Lung microvascular endothelial cell (primary cell): ENCODE data around the gene HSPB7. TPM values are rescaled to one million over a fixed set of nuclear protein-coding genes. Genes with fewer than 3 reads are reported as not detected.
"Not testable (repeated sequence)": the region's sequence is repeated elsewhere in the genome, so short reads cannot be mapped to it uniquely, and the experiment has no call there.

ENCODE experiments used
- DNase-seq, 2 donors: peaks; one replicate each; pipeline versions ENCODE4 v3.0.0 to v3.0.0-alpha.2; 2010; ENCODE audit warnings: low read depth in 2 of 2
- total RNA-seq: library from RNA; depleted of rRNA; stranded (reverse); fragments of >200 nt; gene quantifications from 2 replicates; pipeline ENCODE4 v1.2.1, GENCODE V29; 2014

HSPB7 gene
- total RNA-seq, 1 donor from 2014 or later: not detected

- no peak for DNase-seq
Observed at GRCh38 chr1:16007671-16008341, 10.0 kb downstream of the HSPB7 start.

- no peak for DNase-seq
Observed at GRCh38 chr1:16006552-16007485, 11.0 kb downstream of the HSPB7 start.

GRCh38 chr1:16006010-16006409 is 11.8 kb downstream of the HSPB7 start:
- no peak for DNase-seq

DNA sequence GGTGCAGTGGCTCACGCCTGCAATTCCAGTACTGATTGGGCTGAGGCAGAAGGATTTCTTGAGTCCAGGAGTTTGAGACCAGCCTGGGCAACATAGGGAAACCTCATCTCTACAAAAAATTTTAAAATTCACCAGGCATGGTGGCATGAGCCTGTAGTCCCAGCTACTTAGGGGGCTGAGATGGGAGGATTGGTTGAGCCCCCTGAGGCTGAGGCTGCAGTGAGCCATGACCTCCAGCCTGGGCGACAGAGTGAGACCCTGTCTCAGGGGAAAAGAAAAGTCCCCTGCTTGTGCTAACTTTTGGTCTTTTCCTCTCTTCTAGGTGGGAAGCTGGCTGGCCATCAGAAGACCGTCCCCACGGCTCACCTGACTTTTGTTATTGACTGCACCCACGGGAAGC is 12.2 kb downstream of the HSPB7 start:
- no peak for DNase-seq

- not testable (repeated sequence) for DNase-seq
Observed at GRCh38 chr1:16001274-16001673, 16.6 kb downstream of the HSPB7 start.

GRCh38 chr1:15998929-15999328 is 18.9 kb downstream of the HSPB7 start:
- DNase-seq: no peak

DNA sequence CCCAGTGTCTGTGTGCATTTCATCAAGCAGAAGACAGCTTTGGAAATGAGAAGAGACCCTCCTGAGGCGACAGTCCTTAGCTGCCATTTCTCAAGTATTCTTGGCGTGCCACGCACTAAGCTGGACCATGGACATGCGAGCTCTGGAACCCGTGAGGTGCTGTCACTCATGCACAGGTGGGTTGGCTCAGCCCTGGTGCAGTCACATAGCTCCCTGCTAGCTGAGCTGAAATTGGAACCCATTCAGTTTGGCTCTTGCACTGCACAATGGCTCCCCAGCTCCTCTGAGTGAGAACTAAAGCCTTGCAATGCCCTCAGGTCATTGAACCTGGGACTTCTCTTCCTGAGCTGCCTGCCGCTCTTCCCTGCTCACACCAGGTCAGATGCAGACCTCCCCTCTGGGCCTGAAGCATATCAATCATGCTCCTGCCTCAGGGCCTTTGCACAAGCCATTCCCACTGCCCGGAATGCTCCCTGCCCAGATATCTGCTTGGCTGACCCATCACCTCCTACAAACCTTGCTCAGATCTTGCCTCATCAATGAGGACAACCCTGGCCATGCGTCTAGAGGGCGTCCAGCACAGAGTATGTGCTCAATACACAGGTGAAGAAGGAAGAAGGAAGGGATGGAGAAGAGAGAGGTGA is 20.1 kb downstream of the HSPB7 start:
- no peak for DNase-seq

GRCh38 chr1:15997076-15997585 is 20.7 kb downstream of the HSPB7 start:
- no peak for DNase-seq

GRCh38 chr1:15994590-15995351 is 23.1 kb downstream of the HSPB7 start:
- DNase-seq: peak; percentile 77 to 88

DNA sequence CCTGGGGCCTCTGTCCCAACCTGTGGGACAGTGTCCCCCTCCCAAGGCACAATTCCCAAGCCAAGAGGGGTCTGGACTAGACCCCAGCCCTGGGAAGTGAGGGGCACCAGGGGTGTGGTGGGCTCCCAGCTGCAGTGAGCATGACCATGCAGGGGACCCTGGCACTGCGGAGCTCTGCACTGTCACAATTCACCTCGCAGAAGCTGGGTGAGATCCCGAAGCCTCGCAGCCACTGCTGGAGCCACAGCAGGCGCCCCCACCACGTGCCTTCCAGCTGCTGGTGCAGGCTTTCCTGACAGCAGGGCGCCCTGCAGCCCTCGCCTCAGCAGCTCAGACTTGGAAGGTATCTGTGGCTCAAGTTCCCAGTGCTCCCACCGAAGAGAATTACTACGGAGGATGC is 23.8 kb downstream of the HSPB7 start:
- DNase-seq: no peak

DNA sequence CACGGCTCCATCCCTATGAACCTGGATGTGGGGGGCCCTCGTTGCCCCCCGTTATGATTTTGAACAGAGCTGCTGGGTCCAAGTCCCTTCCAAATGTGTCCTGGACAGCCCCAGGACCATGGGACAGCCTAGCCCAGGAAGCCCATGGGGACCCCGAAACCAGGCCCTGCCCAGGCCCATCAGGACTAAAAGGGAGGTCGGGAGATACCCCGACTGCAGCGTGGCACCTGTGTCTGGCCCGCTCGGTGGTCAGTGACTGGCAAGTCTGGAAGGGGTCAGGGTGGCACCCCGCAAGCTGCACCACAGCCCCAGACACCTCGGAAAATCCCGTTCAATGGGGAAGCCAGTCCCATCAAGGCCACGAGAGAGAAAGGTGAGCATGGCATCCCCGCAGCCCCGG is 24.2 kb downstream of the HSPB7 start:
- DNase-seq: no peak

- DNase-seq: no peak
Observed at GRCh38 chr1:15992582-15993500, 25.0 kb downstream of the HSPB7 start.

- no peak for DNase-seq
Observed at GRCh38 chr1:15992187-15992553, 25.7 kb downstream of the HSPB7 start.

DNA sequence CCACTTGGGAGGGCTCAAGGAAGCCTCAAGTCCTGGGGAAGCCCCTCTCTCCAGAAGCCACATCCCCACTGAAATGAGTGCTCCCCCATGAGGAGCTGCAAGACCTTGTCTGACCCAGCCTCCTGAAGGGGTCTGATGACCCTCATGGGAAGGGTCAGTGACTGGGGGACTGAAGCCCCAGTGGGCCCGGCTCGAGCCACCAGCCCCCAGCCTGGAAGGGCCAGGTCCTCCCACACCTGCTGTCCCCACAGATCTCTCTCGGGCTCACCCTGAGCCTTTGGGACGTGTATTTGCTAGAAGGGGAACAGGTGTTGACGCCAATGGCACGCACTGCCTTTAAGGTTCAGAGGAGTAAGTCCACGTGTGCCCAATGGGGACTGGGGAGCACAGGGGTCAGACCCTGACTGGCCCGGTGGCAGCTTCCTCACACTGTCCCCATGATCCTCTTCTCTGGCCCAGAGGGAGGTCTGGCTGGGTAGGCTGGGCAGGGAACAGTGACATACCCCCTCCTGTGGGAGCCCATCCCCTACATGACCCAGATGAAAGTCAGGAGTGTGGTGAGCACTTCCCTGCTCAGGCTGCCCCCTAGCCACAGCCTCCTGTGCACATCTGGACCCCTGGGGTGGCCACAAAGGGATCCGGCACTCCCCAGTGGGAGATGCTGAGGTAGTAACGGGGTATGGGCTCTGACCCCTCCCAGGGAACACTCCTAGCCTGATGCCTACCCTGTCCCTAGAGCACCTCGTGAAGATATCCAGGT is 26.2 kb downstream of the HSPB7 start:
- no peak for DNase-seq

DNA sequence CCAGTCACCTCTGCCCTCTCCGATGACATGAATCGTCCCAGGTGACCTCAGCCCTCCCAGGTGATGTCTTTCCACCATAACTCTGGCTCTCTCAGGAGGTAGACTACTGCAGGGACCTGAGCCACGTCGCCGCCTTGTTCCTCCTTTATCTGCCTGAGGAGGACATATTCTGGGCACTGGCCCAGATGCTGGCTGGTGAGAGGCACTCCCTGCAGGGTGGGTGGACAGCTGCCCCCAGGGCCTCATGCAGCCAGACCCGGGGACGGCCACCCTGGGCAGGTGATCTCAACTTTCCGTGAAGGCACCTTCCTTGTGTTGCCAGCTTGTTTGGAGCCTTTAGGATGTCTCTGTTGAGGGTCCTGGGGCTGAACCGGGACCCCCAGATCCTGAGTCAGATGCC is 28.1 kb downstream of the HSPB7 start:
- no peak for DNase-seq

DNA sequence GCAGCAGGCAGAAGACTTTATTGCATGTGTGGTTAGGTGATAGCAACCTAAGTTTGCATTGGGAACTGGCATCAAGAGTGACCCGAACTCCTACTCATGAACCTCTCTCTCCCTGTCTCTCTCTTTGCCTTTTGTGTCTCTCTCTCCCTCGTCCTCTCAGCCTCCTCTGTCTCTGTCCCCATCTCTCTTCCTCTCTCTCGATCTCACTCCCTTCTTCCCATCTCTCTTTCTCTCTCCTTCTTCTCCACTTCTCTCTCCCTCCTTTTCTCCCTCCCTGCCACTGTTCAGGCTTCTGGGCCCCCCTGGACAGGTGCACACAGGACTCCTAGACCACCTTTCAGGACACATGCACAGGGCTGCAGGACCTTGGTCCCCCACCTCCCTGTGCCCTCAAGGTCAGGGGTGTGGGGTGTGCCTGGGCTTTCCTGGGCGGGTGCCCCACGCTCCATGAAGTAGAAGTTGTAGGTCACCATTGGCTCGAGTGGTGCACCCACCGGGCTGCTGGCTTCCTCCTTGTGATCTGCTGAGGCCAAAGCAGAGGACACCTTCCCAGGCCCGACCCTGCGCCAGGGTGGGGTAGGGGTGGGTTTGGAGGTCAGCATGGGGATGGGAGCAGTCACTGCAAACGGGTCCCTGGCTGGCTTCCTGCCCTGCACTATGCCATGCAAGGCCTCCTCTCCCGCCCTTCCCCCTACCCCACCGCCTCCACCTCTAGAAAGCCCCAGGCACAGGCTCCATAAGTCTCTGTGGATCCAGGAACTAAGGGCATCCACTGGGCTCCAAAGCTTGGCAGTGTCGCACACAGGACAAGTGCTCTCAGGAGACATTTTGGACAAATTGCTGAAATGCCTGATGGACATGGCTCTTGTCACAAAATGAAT is 28.7 kb downstream of the HSPB7 start:
- no peak for DNase-seq

DNA sequence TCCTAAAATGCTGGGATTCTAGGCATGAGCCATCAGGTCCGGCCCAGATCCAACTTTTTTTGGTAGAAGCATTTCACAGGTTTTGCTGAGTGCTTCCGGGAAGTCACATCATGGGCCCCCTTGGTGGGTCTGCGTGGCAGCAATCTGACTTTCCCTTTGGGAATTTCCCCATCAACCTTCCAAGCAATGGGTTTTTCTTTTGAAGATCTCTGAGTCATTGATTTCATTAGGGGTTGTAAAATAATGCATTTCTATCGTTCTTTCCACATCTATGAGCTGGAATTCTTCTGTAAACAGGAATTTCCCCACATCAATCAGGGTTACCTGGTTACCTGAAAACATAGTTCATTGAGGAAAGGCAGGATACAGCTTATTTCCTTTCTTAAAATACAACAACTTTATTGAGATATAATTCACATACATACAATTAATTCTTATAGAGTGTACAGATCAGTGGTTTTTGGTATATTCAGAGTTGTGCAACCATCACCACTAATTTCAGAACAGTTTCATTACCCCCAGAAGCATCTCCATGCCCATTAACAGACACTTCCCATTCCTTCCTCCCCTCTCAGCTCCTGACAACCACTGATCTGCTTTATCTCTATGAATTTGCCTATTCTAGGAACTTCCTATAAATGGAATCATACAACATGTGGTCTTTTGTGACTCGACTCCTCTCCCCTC is 32.1 kb downstream of the HSPB7 start:
- peak; percentile 41 to 45 for DNase-seq

- no peak for DNase-seq
Observed at GRCh38 chr1:15983275-15983674, 34.6 kb downstream of the HSPB7 start.
